ENCODE results near the gene DNAJB4.

- TF ChIP-seq CTCF (IDR thresholded peaks at IDR 0.05) (no peak), POLR2A (IDR thresholded peaks at IDR 0.05) (no peak)
Observed at GRCh38 chr1:78054559-78054958, 49.8 kb downstream of the DNAJB4 start.
